ENCODE measurements around the gene FBXW8.
"Not testable (repeated sequence)": the region's sequence is repeated elsewhere in the genome, so short reads cannot be mapped to it uniquely, and the experiment has no call there.

Gene FBXW8

DNA sequence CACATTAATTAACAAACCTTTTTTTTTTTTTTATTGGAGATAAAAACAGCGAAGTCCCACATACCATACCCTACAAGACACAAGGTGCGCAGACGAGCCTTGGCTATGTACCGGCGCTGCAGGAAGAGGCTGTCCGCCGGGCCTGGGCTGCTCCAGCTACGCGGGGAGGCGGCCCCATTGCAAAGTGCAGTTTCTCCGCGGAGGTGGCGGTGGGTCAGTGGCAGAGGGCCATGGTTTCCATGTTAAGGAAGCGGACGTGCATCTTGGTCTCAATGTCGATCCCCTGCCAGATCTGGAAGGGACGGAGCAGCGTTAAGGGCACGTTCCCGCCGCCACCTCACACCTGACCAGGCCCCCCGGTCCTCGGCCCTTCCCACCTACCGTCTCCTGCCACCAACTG, 128.2 kb downstream of the FBXW8 start:
- no peak for DNase-seq (ENCODE audit: low read depth)

DNA sequence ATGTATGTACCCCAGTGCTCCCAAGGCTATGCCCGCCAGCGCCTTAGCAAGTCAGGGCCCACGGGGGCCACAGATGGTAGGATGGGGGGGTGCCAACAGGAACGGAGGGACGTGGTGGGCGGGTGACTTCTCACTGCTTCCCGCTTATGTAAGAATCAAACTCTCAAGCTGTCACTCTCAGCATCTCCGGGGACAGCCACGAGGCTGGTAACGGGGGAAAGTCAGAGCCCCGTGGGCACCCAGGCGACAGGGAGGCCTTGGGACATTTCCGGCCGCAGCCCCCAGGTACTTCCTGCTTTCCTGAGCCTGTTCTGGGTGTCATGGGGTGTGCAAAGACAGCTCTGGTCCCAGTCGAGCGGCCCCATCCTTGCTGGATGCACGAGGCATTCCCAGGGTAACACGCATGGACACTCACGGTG, 129.2 kb downstream of the FBXW8 start:
- DNase-seq (ENCODE audit: low read depth) = no peak

DNA sequence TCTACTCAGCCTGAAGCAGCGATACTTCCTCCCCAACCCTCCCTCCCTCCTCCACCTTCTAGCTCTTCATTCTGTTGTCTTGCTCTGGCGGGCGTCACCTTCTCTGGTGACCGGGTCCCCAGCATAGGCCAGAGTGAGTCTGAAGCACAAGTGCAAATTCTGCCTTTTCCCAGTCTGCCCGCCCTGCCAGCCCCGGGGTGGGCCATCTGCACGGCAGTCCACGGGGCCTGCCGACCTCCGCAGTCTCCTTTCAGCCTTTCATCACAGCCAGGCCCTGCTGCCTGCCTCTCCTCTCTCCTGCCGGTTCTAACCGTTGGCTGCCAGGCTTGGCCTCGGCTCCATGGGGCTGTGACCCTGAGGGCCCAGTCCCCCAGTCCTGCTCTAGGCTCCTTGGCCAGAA, 129.7 kb downstream of the FBXW8 start:
- no peak for DNase-seq (ENCODE audit: low read depth)

DNA sequence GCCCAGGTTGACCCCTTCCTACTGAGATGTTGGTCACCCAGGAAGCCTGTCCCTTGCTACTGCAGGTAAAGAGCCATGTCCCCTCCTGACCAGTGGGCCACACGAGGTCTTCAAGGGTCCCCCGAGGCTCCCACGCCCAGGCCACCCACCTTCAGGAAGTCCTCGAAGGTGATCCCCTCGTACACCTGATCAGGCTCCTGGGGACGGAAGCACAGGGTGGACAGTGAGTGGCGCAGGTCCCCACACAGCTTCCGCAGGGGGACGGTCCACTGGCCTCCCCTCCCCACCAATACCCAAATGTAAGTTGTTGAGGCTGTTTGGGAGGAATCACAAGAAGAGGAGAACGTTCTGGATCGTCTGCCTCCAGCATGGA, 131.0 kb downstream of the FBXW8 start:
- DNase-seq (ENCODE audit: low read depth) = no peak

DNA sequence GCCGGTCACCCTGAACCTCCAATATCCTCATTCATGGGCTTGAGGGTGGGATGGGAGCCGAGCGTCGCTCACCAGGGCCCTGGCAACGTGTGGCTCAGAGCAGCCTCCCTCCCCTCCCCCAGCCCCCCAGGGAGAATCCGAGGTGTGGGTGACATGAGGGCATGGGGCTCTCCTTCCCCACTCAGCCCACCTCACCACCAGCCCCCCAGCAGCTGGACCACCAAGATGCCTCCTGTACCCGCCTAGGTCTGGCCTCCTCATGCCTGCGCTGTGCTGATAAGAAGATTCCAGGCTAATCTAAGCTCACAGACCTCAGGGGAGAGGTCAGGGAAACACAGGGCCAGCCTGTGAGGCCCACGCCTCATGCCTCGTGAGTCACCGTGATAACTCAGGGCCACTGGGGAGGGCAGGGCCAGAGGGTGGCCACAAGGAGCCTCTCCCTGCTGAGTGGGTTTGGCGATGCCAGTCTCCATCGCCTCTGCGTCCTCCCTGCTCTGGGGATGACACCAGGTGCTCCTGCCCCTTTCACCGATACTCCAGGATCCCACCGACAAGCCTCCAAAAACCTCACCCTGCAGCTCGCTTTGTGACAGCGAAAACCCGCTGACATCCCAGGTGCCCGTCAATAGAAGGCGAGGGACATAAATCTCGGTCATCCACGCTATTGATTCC, 131.6 kb downstream of the FBXW8 start:
- DNase-seq (ENCODE audit: low read depth) = peak; percentile 11

DNA sequence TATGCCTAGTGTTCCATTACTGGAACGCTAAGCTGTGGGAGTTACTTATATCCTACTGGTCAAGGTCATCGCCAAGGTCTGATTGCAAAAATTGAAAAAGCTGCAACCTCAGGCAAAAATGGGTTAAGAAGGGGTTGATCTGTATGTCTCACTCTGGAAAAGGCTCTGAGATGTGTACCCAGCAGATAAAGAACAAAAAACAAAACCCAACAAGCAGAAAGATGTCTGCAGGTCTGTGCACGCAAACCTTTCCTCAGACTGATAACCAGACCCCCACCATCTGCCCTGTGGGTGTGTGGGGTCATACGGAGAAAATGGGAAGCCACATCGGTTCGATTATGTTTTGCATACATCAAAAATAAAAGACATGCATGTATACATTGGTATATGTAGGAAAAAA, 132.1 kb downstream of the FBXW8 start:
- no peak for DNase-seq (ENCODE audit: low read depth)

DNA sequence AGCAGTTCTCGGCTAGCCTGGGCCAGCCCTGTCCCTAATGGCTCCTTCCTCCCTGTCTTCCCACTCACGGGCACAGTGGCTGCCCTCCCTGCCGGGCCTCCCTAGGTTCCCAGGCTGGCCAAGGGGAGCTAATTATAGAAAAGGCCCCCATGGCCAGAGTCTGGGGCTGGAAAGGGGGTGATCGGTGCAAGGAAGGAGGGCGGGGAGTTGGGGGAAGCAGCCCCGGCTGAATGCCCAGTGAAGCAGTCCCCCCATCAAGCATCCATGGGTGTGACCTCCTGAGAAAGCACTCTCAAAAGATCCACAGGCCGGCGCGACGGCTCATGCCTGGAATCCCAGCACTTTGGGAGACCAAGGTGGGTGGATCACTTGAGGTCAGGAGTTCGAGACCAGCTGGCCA, 133.6 kb downstream of the FBXW8 start:
- no peak for DNase-seq (ENCODE audit: low read depth)

DNA sequence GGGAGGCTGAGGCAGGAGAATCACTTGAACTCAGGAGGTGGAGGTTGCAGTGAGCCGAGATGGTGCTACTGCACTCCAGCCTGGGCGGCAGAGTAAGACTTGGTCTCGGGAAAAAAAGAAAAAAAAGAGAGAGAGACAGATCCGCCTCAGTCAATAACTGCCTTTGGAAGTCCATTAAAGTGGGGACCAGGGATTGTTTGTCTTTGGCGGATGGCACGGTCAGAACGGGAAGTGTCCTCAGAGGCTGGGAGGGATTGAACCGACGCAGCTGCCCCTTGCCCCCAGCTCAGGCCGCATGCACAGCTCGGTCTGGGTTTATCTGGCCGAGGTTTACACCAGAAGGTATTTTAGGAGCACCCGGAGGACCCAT, 134.0 kb downstream of the FBXW8 start:
- DNase-seq (ENCODE audit: low read depth) = no peak

DNA sequence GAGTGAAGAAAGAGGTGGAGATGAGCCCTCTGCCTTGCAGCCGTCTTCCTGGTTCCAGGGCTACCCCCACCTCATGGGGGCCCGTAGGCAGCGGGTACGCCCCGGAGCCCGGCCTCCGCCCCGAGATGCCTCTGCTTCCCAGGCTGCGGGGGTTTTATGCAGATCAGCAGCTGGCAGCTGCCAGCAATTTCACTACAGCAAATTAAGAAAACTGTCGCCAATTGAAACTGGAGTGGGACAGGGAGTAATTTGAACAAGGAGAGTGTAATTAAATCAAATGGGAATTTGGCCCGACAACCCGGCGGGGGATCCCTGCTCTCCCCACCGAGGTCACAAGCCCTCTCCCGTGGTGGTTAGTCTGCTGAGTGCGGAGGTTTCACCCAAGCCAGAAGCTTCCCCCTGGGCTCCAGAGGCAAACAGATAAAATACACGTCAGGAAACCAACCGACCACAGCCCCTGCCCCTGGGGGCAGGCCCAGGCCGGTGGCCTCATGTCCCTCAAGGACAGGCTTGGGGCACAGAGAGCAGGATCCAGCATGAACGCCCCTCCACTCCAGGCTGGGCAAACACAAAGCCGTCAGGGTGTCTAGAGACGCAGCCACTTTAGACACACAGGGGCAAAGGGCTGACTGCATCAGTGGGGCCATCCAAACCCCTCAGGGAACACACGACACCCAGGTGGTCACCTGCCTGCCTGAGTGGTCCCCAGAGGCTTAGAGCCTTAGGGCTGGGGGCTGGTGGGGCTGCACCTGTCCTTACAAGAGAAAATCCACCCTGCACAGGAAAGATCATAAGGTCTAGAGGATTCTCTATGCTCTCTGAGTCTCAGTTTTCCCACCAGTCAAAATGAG, 134.6 kb downstream of the FBXW8 start:
- DNase-seq (ENCODE audit: low read depth) = no peak

DNA sequence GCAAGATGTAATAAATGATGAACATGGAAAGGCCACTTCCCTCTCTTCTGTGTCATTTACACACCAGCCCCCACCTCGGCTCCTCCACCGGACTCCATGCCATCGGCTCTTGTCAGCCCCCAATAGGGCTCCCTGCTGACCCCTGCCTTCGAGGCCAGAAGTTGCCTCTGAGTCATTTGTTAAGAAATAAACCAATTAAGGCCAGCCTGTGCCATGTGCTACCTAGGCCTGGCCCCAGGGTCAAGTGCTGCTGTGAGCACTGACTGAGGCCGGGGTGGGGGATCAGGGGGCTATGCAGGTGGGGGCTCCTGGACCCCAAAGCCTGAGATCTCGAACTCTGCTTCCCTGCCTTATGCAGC, 135.2 kb downstream of the FBXW8 start:
- no peak for DNase-seq (ENCODE audit: low read depth)

DNA sequence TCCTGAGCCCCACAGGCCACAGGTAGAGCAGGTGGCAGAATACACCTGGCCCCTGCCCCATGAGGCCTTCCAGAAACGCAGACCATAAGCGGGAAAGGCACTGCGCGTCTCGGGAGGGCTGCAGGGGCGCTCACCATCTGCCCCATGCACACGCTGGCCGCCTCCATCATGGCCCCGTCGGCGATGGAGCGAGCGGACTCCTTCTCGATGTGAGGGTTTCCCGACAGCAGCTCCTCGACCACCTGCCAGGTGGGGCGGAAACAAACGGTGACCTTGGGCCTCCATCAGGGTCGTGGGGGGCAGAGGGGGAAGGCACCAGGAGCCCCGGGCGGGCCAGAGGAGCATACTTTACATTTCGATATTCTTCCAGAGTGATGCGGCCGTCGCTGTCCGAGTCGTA, 135.7 kb downstream of the FBXW8 start:
- no peak for DNase-seq (ENCODE audit: low read depth)

DNA sequence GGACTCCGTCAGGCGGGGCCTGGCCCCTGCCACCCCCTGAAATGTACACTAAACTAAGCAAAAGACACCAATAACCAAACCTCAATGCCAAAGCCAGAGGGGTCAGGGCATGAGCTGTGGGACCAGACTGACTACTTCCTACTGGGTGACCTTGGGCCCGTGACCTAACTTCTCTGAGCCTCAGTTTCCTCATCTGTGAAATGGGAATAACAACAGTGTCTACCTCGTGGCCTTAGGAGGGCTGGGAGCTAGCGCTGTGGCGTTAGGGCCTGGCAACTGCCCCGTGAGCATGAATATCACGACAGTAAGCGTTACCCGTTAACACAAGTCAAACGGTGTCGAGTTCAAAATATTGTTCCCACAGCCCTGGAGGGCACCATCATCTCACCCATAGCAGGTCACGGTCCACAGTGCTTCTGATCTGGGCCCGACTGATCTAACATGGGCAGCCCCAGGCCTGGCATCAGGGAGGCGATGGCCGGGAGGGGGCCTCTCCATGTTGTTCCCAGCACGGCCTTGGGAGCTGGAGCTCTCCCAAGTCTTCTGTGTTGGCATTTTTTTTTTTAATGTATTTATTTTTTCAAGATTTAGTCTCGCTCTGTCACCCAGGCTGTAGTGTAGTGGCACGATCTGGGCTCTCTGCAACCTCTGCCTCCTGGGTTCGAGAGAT, 136.2 kb downstream of the FBXW8 start:
- DNase-seq (ENCODE audit: low read depth) = no peak

DNA sequence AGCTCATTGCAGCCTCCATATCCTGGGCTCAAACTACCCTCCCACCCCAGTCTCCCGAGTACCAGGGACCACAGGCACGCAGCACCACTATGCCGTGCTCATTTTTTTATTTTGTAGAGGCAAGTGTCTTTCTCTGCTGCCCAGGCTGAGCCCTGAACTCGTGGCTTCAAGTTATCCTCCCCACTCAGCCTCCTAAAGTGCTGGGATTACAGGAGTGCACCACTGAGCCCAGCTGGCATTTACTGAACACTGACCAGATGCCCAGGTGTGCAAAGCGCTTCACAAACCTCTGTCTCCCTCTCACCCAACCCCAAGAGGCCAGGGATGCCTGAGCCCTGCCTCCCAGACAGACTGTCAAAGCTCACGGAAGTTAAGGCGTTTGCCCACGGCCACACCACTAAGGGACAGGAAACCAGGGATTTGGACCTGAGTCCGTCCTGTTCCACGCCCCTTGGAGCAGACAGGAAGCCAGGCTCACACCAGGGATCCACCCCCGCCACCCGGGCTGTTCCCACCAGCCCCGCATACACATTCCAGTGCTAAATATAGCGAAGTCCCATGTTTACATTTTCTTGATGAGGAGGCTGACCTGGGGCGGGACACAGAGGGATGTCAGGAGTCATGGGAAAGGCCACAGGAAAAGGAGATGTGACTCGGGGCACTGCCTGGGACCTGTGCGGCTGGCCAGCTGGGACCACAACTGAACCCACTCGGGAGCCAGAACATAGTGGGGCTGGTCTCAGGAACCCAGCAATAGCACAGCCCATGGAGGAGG, 137.2 kb downstream of the FBXW8 start:
- peak; percentile 5 for DNase-seq (ENCODE audit: low read depth)

DNA sequence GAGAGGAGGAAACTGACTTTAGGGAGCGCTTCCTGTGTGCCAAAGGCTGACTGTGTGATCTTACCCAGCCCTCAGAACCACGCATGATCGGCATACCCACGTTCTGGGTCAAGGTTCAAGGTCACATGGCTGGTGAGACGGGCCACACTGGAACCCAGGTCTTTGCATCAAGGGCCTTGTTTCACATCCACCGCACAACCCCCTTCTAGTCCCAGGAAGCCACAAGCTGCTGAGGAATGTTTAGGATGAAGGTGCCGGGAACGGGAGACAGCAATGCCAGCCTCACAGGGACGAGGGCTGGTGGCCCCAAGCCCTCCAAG, 137.8 kb downstream of the FBXW8 start:
- DNase-seq (ENCODE audit: low read depth) = no peak

DNA sequence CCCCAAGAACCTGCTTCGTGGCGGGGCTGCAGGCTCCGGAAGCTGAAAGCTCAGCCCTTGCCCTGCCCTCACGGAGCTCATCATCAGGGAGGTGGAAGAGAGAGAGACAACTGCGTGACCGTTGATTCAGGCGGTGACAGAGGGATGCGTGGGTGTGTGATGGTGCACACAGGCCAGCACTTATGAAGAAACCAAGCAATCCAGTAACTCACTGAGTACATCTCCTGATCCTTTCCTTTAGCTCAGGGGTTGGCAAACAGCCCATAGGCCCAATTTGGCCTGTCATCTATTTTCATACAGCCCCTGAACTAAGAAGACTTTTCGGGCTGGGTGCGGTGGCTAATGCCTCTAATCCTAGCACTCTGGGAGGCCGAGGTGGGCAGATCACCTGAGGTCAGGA, 138.5 kb downstream of the FBXW8 start:
- DNase-seq (ENCODE audit: low read depth) = no peak

DNA sequence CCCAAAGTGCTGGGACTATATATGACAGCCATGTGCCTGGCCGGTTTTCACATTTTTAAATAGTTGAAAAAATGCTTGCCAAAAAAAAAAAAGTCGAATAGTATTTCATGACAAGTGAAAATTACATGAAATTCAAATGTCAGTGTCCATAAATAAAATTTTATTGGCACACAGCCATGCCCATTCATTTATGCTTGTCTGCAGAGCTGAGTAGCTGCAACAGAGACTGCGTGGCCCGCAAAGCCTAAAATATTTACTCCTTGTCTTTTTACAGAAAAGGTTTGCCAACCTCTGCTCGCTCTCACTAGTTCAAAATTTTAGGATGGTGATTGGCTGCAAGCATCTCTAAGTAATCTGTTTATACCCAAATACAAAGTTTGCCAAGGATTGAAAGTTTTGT, 139.3 kb downstream of the FBXW8 start:
- DNase-seq (ENCODE audit: low read depth) = no peak

DNA sequence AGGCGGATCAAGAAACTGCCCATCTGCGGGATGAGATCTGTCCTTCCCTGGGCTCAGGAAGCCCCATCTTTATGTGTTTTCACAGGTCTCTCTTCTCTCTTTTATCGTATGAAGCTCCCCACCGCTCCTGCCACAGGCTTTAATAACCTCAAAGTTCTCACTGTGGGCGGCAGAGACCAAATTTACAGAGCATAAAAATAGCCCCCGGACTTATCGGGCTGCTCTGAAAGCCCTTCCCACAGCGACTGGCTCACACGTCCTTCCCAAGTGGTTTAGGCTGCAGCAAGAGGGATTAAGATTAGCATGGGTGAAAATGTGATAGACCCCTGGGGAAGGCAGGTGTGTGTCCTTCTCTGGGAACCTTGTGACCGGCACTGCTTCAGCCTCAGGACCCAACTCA, 140.6 kb downstream of the FBXW8 start:
- DNase-seq (ENCODE audit: low read depth) = no peak

DNA sequence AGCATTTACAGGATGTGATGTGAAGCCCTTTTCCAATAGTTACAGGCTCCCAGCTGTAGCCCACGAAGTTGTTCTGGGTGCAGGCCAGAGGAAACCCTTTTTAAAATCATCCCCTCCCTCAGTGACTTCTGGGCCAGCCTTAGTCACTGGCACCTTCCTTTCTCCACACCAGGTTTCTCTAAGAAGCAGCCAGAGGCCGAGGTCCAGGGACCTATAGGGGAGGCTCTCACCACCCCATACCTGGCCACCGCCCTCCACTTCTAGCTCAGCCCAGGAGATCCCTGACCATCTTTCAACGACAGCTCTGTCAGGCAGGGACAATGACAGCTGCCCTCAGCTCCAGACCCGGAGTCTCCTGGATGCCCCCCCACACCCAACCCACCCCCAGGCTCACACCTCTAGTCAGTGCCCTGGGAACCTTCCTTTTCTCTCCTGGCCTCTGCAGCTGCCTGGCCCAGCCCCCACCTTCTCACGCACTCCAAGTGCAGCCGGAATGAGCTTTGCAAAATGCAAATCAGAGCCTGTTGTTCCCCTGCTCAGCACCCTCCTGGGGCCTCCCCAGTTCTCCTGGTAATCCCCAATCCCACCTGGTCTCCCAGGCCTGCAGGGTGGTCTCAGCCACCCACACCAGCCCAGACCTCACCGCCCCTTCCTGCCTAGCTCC, 141.8 kb downstream of the FBXW8 start:
- no peak for DNase-seq (ENCODE audit: low read depth)

DNA sequence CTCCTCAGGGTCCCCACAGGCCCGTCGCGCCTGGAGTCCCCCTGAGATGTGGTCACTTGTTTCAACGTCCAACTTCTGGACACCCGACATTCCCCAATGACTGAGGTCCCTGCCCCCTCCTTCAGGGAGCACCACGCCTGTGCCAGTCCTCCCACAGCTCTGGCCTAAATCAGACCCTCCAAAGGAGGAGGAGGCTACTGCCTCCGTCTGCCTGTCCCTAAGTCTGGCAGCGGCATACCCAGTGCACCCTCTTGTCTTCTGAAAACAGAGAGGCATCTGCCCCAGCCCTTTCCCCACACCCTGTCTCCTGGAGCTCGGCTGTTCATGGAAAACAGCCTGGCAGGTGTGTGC, 142.3 kb downstream of the FBXW8 start:
- DNase-seq (ENCODE audit: low read depth) = no peak

DNA sequence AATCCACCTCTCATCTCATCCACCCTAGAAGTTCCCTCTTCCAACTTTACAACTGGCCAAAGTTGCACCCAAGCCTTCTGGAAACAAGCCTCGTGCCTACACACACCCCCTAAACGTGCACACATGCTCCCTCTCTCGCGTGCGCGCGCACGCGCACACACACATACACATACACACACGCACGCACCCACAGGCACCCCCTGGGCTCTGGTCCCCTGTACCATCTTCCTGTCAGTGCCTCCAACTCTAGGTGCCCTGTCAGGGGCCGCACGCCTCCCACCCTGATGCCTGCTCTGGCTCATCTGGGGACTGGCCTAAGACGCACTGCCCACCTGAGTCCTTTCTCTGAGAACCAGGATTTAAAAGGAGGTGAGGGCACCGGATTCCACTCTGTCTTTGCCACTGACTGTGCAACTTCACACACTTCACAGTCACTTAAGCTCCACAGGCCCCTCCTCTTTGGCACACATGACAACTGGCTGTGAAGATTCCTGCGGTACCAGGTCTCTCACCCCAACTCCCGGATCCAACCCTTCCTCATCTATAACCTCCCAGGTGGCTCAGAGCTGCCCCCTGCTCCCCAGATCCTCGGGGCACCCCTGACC, 142.9 kb downstream of the FBXW8 start:
- no peak for DNase-seq (ENCODE audit: low read depth)

DNA sequence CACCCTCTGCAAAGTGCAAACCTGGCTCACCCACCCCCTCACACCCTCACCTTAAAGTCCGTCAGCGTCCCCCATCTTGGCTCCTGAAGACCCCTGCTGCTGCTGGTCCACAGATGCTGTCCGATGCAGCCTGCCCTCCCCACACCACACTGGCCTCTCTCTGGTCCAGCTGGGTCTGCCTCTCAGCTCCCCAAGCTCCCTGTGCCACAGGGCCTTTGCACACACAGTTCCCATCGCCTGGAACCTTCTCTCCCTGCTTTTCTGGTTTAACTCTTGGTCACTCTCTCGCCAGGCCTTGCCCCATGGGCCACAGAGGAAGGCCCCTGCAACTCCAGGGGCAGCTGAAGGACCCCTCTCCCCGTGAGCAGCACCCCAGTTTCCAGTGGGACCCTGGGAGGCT, 143.5 kb downstream of the FBXW8 start:
- DNase-seq (ENCODE audit: low read depth) = no peak

DNA sequence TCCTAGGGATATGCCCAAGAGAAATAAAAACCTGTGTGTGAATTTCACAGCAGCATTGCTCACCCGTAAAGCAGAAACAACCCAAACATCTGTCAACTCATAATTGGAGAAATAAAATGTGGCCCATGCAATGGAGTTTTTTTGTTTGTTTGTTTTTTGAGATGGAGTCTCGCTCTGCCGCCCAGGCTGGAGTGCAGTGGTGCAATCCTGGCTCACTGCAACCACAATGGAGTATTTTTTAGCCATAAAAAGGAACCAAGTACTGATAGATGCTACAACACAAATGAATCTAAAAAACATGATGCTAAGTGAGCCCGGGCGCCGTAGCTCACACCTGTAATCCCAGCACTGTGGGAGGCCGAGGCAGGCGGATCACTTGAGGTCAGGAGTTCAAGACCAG, 146.9 kb downstream of the FBXW8 start:
- not testable (repeated sequence) for DNase-seq (ENCODE audit: low read depth)
